GM12878 (cell line): ENCODE data around the gene TRIM25. TPM values are rescaled to one million over a fixed set of nuclear protein-coding genes. Genes with fewer than 3 reads are reported as not detected.

Source experiments
- ATAC-seq: fragments of 200-7000 bp; cut with Tn5 transposase; 3 replicates; pipeline ENCODE4 v1.9.1; 2020; ENCODE audit warnings: mild to moderate bottlenecking, moderate library complexity
- BruUV-seq: library from RNA; stranded (reverse); fragments of 400-500 nt; replicated peaks from 2 replicates; lab custom pipeline; 2021; lab: Mats Ljungman, UMichigan
- CTCF ChIA-PET: fragments of 300-600 bp; sonication (Branson Sonifier 250); formaldehyde crosslinking; extraction: SDS; loops from one replicate; lab custom pipeline; 2021; ENCODE audit warnings: inconsistent platforms; lab: Yijun Ruan, JAX
- POLR2A ChIA-PET: fragments of 350-600 bp; formaldehyde crosslinking; extraction: SDS; loops from one replicate; lab custom pipeline; 2021; ENCODE audit warnings: inconsistent platforms; lab: Charles Lee
- RAD21 ChIA-PET: fragments of 300-600 bp; sonication (Branson Sonifier 250); formaldehyde crosslinking; loops from one replicate; lab custom pipeline; 2023; ENCODE audit warnings: antibody characterized with exemption; ENCODE audit not compliant: unreplicated experiment; lab: Charles Lee
- SMC1A ChIA-PET: fragments of 300-600 bp; sonication (Branson Sonifier 250); formaldehyde crosslinking; loops from one replicate; lab custom pipeline; 2023; ENCODE audit not compliant: unreplicated experiment, uncharacterized antibody; lab: Charles Lee
- DNase-seq: peaks from one replicate; pipeline ENCODE4 v3.0.0-alpha.2; 2011; ENCODE audit warnings: low read depth, low spot score
- FAIRE-seq: peaks from 3 replicates; lab custom pipeline; 2011; peaks lifted over from hg19 to GRCh38; lab: Jason Lieb, UNC
- H2AFZ ChIP-seq: 2 replicates; pipeline ENCODE4 v1.6.0; 2011; ENCODE audit warnings: low read depth, low read length, control low read depth; ENCODE audit not compliant: control insufficient read depth
- H3K27ac ChIP-seq: 2 replicates; pipeline ENCODE4 v1.5.1; 2011; ENCODE audit warnings: control low read depth; ENCODE audit not compliant: control insufficient read depth, insufficient read depth
- H3K27me3 ChIP-seq, 2 experiments: replicated peaks in 1 of 2; 2 replicates each; pipeline versions ENCODE4 v1.6.0 to v1.6.1; 2011; ENCODE audit warnings: low read length in 1 of 2; ENCODE audit not compliant: control insufficient read depth in 2 of 2, insufficient read depth in 2 of 2
- H3K36me3 ChIP-seq, 2 experiments: 2 replicates each; pipeline ENCODE4 v1.5.1; 2011; ENCODE audit warnings: low read length in 1 of 2; ENCODE audit not compliant: control insufficient read depth in 2 of 2, insufficient read depth in 2 of 2
- H3K4me1 ChIP-seq: 2 replicates; pipeline ENCODE4 v1.6.1; 2011; ENCODE audit warnings: mild to moderate bottlenecking, low read length, moderate library complexity, mixed read lengths; ENCODE audit not compliant: control insufficient read depth, insufficient read depth
- H3K4me2 ChIP-seq: 2 replicates; pipeline ENCODE4 v1.6.0; 2011; ENCODE audit warnings: control low read depth; ENCODE audit not compliant: control insufficient read depth, insufficient read depth
- H3K4me3 ChIP-seq: fragments of 200-600 bp; sonication (generic); 2 replicates; pipeline ENCODE4 v1.5.1; 2016
- H3K79me2 ChIP-seq: 2 replicates; pipeline ENCODE4 v1.6.0; 2011; ENCODE audit warnings: low read length; ENCODE audit not compliant: control insufficient read depth, insufficient read depth
- H3K9ac ChIP-seq: 2 replicates; pipeline ENCODE4 v1.8.0; 2011; ENCODE audit warnings: low read length, control low read depth, mixed read lengths; ENCODE audit not compliant: control insufficient read depth, insufficient read depth
- H3K9me3 ChIP-seq: replicated peaks from 3 replicates; pipeline ENCODE4 v1.5.1; 2011; ENCODE audit warnings: mild to moderate bottlenecking, low read length; ENCODE audit not compliant: control insufficient read depth, insufficient read depth
- H4K20me1 ChIP-seq: 2 replicates; pipeline ENCODE4 v1.6.0; 2011; ENCODE audit not compliant: control insufficient read depth, insufficient read depth
- BHLHE40 ChIP-seq, 2 experiments: fragments of 450-650 bp in 1 of 2; IDR thresholded peaks; 2 replicates each; pipeline ENCODE4 v1.6.1; 2011 to 2017; ENCODE audit warnings: low read depth in 2 of 2, borderline replicate concordance in 1 of 2, improper control_type of control experiment in 1 of 2, low read length in 1 of 2, mild to moderate bottlenecking in 1 of 2
- CBX5 ChIP-seq: sonication (generic); IDR thresholded peaks from 2 replicates; pipeline ENCODE4 v1.6.1; 2016; ENCODE audit warnings: low read depth, moderate library complexity, mild to moderate bottlenecking, inconsistent platforms
- DPF2 ChIP-seq: fragments of 450-650 bp; IDR thresholded peaks from 2 replicates; pipeline ENCODE4 v1.6.1; 2017; ENCODE audit warnings: mild to moderate bottlenecking
- E4F1 ChIP-seq: fragments of 450-650 bp; IDR thresholded peaks from 2 replicates; pipeline ENCODE4 v1.6.1; 2018; ENCODE audit warnings: borderline replicate concordance, mild to moderate bottlenecking; ENCODE audit not compliant: partially characterized antibody
- ELK1 ChIP-seq: IDR thresholded peaks from 2 replicates; pipeline ENCODE4 v1.6.1; 2012; ENCODE audit warnings: low read depth, low read length, improper control_type of control experiment
- ESRRA ChIP-seq: IDR thresholded peaks from 2 replicates; pipeline ENCODE4 v1.6.1; 2012; ENCODE audit warnings: mild to moderate bottlenecking, low read length, improper control_type of control experiment
- FOXK2 ChIP-seq: fragments of 450-650 bp; IDR thresholded peaks from 2 replicates; pipeline ENCODE4 v1.6.1; 2017; ENCODE audit warnings: mild to moderate bottlenecking, moderate library complexity
- HCFC1 ChIP-seq: fragments of 150-350 bp; IDR thresholded peaks from 2 replicates; pipeline ENCODE4 v1.6.1; 2014; ENCODE audit warnings: low read length
- HDAC6 ChIP-seq: fragments of 200-600 bp; sonication (generic); IDR thresholded peaks from one replicate; pipeline ENCODE4 v1.8.0; 2017; ENCODE audit warnings: antibody characterized with exemption; ENCODE audit not compliant: unreplicated experiment
- JUNB ChIP-seq: IDR thresholded peaks from 2 replicates; pipeline ENCODE4 v1.6.1; 2016; ENCODE audit warnings: antibody characterized with exemption, mild to moderate bottlenecking
- MTA3 ChIP-seq: IDR thresholded peaks from 2 replicates; pipeline ENCODE4 v1.6.1; 2012; ENCODE audit warnings: low read length, inconsistent platforms, borderline replicate concordance
- NFYA ChIP-seq: IDR thresholded peaks from 2 replicates; pipeline ENCODE4 v1.6.1; 2011; ENCODE audit warnings: low read depth, mild to moderate bottlenecking, low read length, improper control_type of control experiment, borderline replicate concordance
- SPI1 ChIP-seq: IDR thresholded peaks from 2 replicates; pipeline ENCODE4 v1.6.1; 2011; ENCODE audit warnings: low read depth, mild to moderate bottlenecking, low read length, moderate library complexity, borderline replicate concordance; ENCODE audit not compliant: insufficient read depth
- ZBTB11 ChIP-seq: fragments of 450-650 bp; formaldehyde crosslinking; IDR thresholded peaks from 2 replicates; pipeline ENCODE4 v1.5.0; 2022; ENCODE audit warnings: mild to moderate bottlenecking, missing genetic modification characterization
- ZNF207 ChIP-seq: fragments of 450-650 bp; IDR thresholded peaks from 2 replicates; pipeline ENCODE4 v1.6.1; 2014; ENCODE audit warnings: antibody characterized with exemption, mild to moderate bottlenecking, borderline replicate concordance
- WGBS: methylation state at CpG from one replicate; pipeline ENCODE4 v1.1.6; 2016; ENCODE audit warnings: low lambda C conversion rate; ENCODE audit not compliant: insufficient replicate concordance, insufficient coverage; ENCODE audit errors: missing lambda C conversion rate; 5-methylcytosine and 5-hydroxymethylcytosine counted together
- in situ Hi-C: fragments of 300-500 bp; cut with MboI; formaldehyde crosslinking; loops from 9 replicates; pipeline ENCODE4 v1.14.3; 2018; ENCODE audit warnings: mixed read lengths
- intact Hi-C: fragments of 100-400 bp; cut with micrococcal nuclease; formaldehyde crosslinking; loops from one replicate; pipeline ENCODE4 v1.14.2; 2022; ENCODE audit not compliant: unreplicated experiment
- polyA plus RNA-seq, 11 experiments: library from polyadenylated mRNA; depleted of rRNA in 4 of 11; unstranded in 6 of 11; stranded (reverse) in 5 of 11; fragments of >200 nt; fragmentation: Nextera tagmentation in 4 of 11; fragmentation: Illumina TruSeq in 1 of 11; extraction: Ambion mirVana in 4 of 11; extraction: Trizol in 1 of 11; gene quantifications; 1 replicate in 1 of 11; 2 replicates in 10 of 11; pipeline versions ENCODE4 v1.2.1 to v1.2.3, GENCODE V29; 2011 to 2016; ENCODE audit warnings: inconsistent platforms in 2 of 11, missing spikeins in 2 of 11, low read depth in 1 of 11
- total RNA-seq, 4 experiments: library from RNA; depleted of rRNA in 3 of 4; stranded (reverse); fragments of >200 nt in 3 of 4; fragmentation: Illumina TruSeq in 1 of 4; extraction: Trizol in 1 of 4; gene quantifications; 2 replicates each; pipeline versions ENCODE4 v1.2.1 to v1.2.3, GENCODE V29; 2013 to 2021

The TRIM25 gene
- total and polyA plus RNA-seq, 10 of the 15 experiments (the other 5 are each of a cell fraction or from before 2014, with no cell fraction given) = 10.5 to 123 (median 51.3) TPM

GRCh38 chr17:56910509-56911235, 3.2 kb downstream of the TRIM25 start:
- DNase-seq (no peak), ATAC-seq (no peak), FAIRE-seq (no peak)
- ChIA-PET POLR2A (interaction anchor here (0.7 to 2.3 kb wide), 4 partner anchors 11 to 73 kb away, joined by 3 to 5 read pairs (median 3); no protein-coding TSS in a partner anchor), RAD21 (interaction anchor here (1.3 to 1.5 kb wide), 2 partner anchors 13 to 73 kb away, joined by 3 read pairs; no protein-coding TSS in a partner anchor), SMC1A (interaction anchor here (1.1 to 3.4 kb wide), 5 partner anchors 30 to 91 kb away, joined by 3 to 15 read pairs (median 4); no protein-coding TSS in a partner anchor), CTCF (interaction anchor here (0.5 to 1.8 kb wide), 5 partner anchors 19 to 202 kb away, joined by 3 to 7 read pairs (median 4); no protein-coding TSS in a partner anchor)
- peaks cover 32% of the 10 kb centered on the region for H3K4me1 ChIP-seq
- H3K79me2 ChIP-seq = peaks cover 88% of the 10 kb centered on the region
- peak overlapping the region; percentile 49; the same call in 1 of the 2 replicates for H3K9ac ChIP-seq
- no peak overlapping the region for H2AFZ ChIP-seq
- no peaks in the 10 kb centered on the region for H3K27me3 ChIP-seq
- intact Hi-C loops (no loop called here), in situ Hi-C loops (no loop called here)
- H3K4me3 ChIP-seq = peak overlapping the region; percentile 79
- no peaks in the 10 kb centered on the region for H3K9me3 ChIP-seq
- H3K4me2 ChIP-seq = peak overlapping the region; percentile 83
- peaks cover 6 to 17% of the 10 kb centered on the region in 2 experiments for H3K36me3 ChIP-seq
- BruUV-seq = no TSS peak
- H4K20me1 ChIP-seq = peaks cover 22% of the 10 kb centered on the region
- peak overlapping the region; percentile 21; the same call in 1 of the 2 replicates for H3K27ac ChIP-seq
- WGBS = 39% methylated on average over 7 of the region's 7 CpGs
- no peak for TF ChIP-seq SPI1
- no peak for TF ChIP-seq DPF2
- no peak for TF ChIP-seq MTA3
- TF ChIP-seq FOXK2 = no peak
- TF ChIP-seq E4F1 = no peak
- no peak for TF ChIP-seq NFYA
- TF ChIP-seq BHLHE40 (IDR thresholded peaks at IDR 0.05; ENCODE audit: borderline replicate concordance in 1 of 2, low read depth in 2 of 2, low read length in 1 of 2) = no peak
- no peak for TF ChIP-seq ZBTB11
- TF ChIP-seq CBX5 = no peak
- TF ChIP-seq HDAC6 = no peak
- TF ChIP-seq JUNB = no peak
- TF ChIP-seq ZNF207 = no peak
- no peak for TF ChIP-seq HCFC1
- no peak for TF ChIP-seq ESRRA
- no peak for TF ChIP-seq ELK1
